SKM-1 (cell line): Measurements from ENCODE around the gene CHAD.
"Not testable (repeated sequence)": the region's sequence is repeated elsewhere in the genome, so short reads cannot be mapped to it uniquely, and the experiment has no call there.

Source experiments
- DNase-seq: peaks from one replicate; lab custom pipeline; 2025; ENCODE audit not compliant: unreplicated experiment; lab: John Stamatoyannopoulos, UW

CHAD gene

DNA sequence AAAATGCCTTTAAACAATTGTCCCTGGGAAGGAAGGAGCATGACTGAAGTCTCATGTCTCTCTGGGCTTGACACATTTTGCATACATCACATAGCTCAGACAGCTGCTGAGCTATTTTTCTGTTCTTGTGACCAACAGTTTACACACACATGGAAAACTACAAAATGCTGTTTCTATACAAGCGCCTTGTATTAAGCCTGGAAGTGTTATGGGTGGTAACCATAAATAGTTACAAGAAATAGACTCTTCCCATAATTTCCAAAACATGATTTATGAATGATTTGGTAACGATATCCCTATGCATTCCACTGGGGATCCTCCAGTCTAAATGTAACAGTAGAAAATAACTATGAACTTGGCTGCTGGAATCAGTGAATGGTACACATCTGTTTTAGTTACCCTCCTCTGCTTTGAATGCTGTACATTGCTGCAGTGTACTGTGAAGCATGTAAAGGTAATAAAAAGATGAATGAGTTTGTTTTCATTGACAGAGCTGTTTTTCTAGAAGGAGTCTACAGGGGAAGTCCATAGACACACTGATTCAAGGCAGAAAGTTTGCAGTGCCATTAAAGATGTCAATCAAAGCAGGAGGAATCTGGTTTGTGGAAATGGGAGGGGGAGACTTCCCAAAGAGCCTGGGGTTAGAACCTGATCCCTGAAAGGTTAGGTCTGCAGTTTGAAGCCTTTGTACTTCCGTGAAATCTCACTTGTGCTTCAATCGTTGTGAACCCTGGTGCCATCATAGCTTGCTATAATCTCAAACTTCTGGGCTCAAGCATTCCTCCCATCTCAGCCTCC, 37.7 kb downstream of the CHAD start:
- DNase-seq, result no peak

DNA sequence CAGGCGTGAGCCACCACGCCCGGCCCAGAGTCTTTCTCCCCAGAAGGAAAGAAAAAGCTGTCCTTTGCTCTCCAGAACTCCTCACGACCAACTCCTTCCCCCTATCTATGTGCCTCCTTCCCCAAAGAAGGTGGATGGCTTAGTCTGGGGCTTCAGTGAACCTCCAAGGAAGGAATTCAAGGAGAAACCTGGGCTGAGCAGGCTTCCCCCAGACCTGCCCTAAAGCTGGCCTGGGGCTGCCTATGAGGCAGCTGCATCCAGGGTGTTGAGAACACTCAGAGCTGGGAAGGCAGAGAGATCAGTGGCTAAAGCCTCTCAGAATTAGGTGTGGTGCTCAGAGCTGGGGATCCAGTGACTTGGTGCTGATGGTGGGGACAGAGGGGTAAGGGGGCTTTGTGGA, 38.9 kb downstream of the CHAD start:
- no peak for DNase-seq

DNA sequence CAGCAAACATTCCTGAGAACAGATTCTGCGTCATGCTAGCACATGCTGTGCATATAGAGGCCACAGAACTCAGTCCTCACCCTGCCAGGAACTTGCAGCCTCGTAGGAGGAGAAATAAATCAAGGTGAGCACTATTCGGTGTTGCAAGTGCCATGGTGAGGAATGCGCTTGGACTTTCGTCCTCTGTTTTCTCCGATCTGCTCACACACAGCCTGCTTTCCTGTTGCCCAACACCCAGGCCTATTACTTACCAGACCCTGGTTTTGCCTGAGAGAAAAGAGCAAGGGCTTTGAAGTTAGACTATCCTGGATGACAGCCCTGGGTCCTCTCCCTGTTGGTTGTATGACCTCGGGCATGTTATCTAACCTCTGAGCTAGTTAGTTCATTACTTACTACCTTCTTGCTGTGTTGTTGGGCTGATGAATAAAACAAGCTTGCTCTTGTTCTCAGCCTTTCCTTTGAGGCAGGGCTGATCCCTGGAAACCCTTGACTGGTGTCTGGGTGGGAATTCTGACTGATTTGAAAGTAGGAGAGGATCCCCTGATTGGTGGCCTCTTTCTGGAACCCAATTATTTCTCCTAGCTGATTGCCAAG, 39.8 kb downstream of the CHAD start:
- DNase-seq, result no peak

DNA sequence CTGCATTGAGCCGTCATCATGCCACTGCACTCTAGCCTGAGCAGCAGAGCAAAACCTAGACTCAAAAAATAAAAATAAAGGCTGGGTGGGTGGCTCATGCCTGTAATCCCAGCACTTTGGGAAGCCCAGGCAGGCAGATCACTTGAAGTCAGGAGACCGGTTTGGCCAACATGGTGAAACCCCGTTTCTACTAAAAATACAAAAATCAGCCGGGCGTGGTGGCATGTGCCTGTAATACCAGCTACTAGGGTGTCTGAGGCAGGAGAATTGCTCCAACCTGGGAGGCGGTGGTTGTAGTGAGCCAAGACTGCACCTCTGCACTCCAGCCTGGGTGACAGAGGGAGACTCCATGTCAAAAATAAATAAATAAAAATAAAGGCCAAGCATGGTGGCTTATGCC, 40.6 kb downstream of the CHAD start:
- not testable (repeated sequence) for DNase-seq

DNA sequence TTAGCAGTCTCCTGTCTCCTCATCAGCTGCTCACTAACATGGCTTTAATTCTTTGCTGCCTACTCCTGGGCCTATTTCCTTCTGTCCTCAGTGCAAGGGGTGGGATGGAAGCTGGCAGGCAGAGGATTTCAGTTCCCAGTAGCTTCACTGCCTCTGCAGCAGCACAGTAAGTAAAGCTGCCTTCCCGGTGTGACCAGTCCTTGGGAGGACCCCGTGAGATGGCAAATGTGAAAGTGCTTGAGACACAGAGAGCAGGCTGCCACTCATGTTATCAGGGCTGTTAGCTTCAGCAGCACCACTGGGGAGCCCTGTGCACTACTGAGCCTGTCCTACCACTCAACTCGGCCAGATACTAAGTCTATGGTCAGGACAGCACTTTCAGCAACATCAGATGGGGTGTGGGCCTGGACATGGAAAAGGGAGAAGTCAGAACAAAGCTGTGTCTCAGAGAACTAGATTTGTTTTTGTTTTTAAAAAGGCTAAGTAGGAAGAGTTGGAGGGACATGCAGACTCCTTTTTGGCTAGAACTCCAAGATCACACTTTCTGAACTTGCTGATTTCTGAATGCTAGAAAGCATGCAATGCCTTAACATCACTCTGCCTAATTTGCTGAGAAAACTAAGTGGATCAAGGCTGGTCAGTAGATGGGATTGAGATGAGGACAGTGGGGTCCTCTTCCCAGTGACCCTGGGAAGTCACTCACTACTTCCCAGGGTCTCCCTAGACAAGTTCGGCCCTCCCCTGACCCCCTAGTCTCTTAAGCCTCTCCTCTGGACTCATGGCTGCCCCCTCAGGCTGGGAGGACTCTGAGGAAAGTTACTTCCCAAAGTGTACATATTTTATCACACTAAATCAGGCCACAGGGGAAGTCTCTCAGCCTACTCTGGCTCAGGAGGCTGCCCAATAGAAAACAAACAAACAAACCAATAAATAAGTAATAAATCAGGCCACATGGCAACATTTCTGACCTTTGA, 41.6 kb downstream of the CHAD start:
- DNase-seq, result peak; percentile 15

DNA sequence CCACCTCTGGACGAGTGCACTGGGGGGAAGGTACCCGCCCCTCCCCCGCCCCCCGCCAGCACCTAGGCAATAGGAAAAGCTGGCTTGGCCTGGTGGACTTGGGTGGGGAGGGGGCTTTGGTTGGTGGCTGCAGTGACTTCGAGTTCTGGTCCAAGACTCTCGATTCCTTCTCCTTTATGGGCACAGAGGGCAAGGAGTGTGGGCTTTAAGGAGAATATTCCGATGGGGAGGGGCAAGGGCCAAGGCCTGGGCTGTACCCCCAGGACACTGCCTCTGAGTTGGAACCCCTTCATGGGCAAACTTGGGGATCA, 42.3 kb downstream of the CHAD start:
- DNase-seq, result no peak

DNA sequence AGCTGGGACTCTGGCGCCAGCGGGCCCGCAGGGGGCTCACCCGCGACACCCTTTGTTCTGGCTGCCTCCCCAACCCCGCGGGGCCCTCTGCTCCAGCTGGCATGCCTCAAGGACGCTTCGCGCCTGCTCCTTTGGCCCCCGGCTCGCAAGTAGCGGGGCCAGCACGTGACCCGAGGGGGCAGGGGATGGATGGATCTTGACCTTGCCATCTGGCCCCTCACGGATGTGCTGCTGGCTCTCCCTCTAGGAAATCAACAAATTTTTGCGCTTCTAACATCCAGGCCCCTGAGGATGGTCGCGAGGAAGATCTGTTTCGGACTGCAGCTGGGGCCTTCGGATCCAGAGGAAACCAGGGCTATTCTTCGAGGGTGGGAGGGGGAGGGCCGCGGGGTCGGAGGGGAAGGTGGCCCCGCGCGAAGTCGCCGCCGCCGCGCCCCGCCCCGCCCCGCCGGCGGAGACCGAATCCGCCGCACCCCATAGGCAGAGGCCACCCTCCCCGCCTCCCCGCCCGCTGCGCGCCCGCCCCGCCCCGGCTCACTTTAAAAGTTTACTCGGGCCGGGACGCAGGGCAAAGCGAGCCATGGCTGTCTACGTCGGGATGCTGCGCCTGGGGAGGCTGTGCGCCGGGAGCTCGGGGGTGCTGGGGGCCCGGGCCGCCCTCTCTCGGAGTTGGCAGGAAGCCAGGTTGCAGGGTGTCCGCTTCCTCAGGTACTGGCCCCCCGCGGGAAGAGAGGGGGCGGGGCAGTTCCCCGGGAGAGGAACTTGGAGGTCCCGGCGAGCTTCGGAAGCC, 42.8 kb downstream of the CHAD start, which contains the start of gene ACSF2:
ACSF2 (plus strand) TSS at position 537 of the 790 bp plus-strand sequence; CDS start at position 581, 44 bp downstream.
- DNase-seq, result no peak

DNA sequence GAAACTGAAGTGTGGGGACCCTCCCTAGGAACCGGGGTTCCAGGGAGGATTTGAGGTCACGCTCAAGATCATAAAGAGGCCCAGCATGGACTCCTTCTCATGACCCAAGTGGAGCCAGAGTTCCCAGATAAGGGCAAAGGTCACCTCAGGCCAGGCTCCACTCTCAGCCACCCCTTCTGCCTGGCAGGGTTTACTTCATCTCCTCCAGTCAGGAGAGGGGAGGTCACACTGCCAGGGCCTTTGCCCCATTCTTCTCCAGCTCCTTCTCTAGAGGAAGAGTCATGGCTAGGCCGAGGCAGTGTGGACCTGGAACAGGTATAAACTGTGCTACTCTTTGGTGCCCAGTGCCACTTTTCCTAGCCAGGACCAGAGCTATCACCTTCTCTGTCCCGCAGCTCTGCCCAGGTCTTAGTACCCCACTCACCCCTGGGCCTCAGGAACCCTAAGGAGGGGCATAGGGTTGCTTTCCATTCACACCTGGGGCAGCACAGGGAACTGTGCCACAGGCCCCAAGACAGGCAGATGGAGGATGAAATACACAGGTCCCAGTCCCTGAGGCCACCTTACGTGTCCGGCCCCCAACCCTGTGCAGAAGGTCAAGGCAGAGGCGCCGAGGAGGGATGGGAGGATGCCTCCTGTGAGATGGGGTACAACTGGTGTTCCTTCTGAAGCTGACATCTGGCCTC, 43.5 kb downstream of the CHAD start:
- no peak for DNase-seq

DNA sequence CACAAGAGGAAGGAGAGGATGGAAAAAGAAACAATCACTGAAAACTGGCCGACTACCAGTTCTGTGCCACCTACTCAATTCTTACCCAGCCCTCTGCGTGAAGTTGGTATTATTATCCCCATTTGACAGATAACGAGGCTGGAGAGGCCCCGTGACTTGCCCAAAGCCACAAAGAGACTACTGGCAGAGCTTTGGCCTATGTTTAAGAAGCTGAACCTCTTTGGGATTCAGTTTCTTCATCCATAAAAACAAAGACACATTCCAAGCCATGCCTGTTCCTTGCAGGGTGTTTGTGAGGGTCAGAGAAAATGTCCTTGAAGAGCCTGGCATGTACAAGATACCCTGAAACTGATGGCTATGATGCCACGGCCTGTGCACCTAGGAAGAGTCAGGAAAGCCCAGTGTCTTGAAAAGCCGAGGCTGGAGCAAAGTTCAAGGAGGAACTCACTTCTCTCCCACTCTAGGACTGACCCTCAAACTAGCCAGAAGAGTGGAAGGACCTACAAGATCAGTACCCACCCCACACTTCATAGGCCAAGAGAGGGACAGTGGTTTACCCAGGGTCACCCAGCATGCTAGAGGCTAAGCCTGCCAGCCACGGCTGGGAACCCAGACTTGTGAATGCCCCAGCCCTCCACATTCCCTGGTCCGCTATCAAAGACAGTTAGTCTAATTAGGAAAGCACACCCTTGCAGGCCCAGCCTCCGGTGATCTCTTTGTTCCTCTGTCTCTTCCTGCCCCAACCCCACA, 44.3 kb downstream of the CHAD start:
- DNase-seq, result no peak

DNA sequence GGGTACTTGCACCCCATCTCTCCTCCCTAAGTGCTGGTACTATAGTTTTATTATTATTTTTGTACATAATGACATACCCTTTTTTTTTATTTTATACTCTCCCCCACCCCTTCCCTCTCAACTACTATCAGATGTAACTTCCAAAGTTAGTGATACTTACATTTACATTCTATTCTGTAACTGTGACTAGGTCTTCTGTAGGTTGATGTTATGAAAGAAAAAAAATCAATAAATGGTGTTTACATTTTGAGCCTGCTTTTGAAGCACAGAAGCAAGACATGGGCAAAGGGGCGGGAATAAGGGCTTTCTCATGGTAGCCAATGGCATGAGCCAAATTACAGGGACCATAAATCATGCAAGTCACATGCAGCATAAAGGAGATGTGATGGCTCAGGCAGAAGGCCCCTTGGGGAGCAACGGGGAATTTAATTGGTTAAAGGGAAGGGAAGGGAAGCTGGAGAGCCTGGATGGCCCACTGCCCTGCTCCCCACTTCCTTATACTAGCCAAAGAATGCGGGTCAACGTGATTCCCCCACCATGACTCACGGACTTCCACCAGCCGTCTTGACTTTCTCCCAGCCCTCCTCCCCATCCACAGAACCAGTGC, 45.0 kb downstream of the CHAD start:
- DNase-seq, result no peak

DNA sequence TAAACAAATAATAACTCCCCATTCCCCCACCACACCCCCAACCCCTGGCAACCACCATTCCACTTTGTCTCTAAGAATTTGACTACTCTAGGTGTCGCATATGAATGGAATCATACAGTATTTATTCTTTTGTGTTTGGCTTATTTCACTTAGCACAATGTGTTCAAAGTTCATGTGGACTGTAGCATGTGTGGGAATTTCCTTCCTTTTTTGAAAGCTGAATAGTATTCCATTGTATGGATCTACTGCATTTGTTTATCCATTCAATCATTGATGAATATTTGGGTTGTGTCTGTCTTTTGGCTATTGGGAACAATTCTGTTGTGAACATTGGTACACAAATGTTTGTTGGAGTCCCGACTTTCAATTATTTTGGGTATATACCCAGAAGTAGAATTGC, 45.9 kb downstream of the CHAD start:
- no peak for DNase-seq

DNA sequence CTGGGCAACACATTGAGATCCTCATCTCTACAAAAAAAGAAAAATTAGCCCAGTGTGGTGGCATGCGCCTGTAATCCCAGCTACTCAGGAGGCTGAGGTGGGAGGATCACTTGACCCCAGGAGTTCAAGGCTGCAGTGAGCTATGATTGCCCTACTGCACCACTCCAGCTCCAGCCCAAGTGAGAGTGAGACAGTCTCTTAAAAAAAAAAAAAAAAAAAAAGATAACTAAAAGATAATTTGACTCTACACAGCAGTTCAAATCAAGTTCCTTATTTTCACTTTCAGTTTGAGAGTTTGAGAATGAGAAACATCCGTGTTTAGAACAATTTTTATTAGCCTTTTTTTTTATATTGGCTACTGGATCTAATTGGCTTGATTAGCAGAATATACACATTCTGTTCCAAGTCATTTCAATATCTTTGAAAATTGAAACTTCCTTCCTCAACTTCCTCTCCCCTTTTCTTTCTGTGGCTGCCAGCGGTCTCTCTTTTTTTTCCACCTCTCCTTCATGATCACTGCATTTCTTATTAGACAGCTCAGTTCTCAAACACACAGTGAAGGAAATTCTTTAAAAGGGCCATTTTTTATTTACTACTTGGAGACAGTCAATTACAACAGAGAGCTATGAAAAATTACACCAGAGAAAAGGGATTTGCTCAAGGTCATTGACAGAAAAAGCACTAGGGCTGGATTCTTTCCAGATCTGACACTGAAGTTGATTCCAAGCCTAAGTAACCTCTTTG, 47.2 kb downstream of the CHAD start:
- no peak for DNase-seq

DNA sequence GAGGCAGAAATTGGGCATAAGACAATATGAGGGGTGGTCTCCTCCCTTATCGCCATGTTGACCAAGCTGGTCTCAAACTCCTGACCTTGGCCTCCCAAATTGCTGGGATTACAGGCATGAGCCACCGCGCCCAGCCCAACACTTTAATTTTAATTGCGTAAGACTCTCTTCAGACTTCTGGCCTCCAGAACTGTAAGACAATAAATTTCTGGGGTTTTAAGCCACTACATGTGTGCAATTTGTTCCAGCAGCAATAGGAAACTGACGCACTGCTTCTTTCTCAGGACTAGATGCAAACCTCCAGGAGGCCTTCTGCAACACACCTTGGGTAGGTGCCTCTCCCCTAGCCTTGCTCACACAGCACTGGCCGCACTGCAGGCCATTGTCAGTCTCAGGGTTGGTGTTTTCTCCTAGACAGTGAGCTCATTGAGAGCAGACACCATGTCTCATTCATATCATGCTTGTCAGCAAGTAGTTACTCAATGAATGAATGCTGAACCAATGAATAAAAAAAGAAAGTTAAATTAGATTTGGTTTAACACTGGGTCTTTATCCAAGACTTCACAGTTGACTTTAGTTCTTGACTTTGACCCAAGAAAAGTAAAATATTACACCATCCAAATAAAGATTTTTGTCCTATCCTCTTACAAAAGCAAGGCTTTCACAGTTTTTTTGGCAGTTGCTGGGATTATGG, 48.1 kb downstream of the CHAD start:
- DNase-seq, result no peak

DNA sequence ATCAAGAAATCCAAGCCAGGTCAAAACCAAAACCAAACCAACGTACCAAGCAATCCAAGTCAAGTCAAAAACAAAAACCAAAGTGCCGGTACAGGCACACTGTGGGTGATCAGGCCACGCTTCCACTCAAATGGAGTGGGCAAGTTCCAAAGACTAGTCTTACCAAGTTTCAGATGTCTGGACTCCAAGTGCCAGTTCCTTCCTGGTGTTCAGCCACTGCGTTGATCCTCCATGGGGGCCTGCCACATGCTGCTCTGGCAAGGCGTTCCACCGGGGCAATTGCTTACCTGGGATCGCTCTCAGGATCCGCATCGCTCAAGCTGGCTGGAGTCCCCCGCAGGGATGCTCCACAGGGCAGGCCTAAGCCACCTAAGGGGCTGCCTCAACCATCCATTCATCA, 49.1 kb downstream of the CHAD start:
- not testable (repeated sequence) for DNase-seq

DNA sequence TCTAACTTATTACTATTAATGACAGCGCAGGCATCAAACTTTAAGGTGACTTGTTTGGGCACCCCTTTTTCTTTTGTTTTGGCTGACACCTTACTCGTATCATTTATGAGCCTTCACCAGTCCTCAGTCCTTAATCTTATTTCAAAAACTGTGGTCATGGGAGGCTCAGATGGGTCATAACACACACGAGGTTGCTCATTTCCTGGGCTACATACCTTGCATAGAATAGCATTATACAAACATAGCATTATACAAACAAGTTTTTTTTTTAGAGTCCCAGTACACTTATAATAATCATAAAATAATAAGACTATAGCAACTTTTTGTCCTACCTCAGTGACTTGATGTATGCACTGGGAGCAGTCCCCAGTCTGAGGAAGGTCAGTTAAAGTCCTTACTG, 53.9 kb downstream of the CHAD start:
- DNase-seq, result no peak
